ENCODE data around the gene VGLL4.
"Not testable (repeated sequence)": the region's sequence is repeated elsewhere in the genome, so short reads cannot be mapped to it uniquely, and the experiment has no call there.

DNA sequence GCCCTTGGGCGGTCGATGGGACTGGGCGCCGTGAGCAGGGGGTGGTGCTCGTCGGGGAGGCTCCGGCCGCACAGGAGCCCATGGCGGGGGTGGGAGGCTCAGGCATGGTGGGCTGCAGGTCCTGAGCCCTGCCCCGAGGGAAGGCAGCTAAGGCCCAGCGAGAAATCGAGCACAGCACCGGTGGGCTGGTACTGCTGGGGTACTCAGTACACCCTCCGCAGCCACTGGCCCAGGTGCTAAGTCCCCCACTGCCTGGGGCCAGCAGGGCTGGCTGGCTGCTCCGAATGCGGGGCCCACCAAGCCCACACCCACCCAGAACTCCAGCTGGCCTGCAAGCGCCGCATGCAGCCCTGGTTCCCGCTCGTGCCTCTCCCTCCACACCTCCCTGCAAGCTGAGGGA, 132.1 kb downstream of the VGLL4 start:
- TF ChIP-seq, protein P1, sequence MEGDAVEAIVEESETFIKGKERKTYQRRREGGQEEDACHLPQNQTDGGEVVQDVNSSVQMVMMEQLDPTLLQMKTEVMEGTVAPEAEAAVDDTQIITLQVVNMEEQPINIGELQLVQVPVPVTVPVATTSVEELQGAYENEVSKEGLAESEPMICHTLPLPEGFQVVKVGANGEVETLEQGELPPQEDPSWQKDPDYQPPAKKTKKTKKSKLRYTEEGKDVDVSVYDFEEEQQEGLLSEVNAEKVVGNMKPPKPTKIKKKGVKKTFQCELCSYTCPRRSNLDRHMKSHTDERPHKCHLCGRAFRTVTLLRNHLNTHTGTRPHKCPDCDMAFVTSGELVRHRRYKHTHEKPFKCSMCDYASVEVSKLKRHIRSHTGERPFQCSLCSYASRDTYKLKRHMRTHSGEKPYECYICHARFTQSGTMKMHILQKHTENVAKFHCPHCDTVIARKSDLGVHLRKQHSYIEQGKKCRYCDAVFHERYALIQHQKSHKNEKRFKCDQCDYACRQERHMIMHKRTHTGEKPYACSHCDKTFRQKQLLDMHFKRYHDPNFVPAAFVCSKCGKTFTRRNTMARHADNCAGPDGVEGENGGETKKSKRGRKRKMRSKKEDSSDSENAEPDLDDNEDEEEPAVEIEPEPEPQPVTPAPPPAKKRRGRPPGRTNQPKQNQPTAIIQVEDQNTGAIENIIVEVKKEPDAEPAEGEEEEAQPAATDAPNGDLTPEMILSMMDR (IDR thresholded peaks at IDR 0.05; ENCODE audit: poor library complexity, severe bottlenecking): not testable (repeated sequence)
- TF ChIP-seq, protein P2, sequence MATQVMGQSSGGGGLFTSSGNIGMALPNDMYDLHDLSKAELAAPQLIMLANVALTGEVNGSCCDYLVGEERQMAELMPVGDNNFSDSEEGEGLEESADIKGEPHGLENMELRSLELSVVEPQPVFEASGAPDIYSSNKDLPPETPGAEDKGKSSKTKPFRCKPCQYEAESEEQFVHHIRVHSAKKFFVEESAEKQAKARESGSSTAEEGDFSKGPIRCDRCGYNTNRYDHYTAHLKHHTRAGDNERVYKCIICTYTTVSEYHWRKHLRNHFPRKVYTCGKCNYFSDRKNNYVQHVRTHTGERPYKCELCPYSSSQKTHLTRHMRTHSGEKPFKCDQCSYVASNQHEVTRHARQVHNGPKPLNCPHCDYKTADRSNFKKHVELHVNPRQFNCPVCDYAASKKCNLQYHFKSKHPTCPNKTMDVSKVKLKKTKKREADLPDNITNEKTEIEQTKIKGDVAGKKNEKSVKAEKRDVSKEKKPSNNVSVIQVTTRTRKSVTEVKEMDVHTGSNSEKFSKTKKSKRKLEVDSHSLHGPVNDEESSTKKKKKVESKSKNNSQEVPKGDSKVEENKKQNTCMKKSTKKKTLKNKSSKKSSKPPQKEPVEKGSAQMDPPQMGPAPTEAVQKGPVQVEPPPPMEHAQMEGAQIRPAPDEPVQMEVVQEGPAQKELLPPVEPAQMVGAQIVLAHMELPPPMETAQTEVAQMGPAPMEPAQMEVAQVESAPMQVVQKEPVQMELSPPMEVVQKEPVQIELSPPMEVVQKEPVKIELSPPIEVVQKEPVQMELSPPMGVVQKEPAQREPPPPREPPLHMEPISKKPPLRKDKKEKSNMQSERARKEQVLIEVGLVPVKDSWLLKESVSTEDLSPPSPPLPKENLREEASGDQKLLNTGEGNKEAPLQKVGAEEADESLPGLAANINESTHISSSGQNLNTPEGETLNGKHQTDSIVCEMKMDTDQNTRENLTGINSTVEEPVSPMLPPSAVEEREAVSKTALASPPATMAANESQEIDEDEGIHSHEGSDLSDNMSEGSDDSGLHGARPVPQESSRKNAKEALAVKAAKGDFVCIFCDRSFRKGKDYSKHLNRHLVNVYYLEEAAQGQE (IDR thresholded peaks at IDR 0.05; ENCODE audit: borderline replicate concordance): not testable (repeated sequence)
- not testable (repeated sequence) for TF ChIP-seq EZH2 (IDR thresholded peaks at IDR 0.05; ENCODE audit: borderline replicate concordance, insufficient read depth, low read length, poor library complexity, severe bottlenecking); TAF1 (IDR thresholded peaks at IDR 0.05; ENCODE audit: low read depth); POLR2AphosphoS5 (IDR thresholded peaks at IDR 0.05); MXI1 (conservative IDR thresholded peaks at IDR 0.05; ENCODE audit: poor library complexity, severe bottlenecking); EP300 (conservative IDR thresholded peaks at IDR 0.05; ENCODE audit: poor library complexity, severe bottlenecking)
